Measurements from ENCODE around the gene LRRK1. TPM values are rescaled to one million over a fixed set of nuclear protein-coding genes. Genes with fewer than 3 reads are reported as not detected.

LRRK1 gene
- polyA plus RNA-seq, 1 of the 3 experiments (the other 2 are of a cell fraction), result 6.9 TPM

GRCh38 chr15:100995471-100996430 is 76.6 kb downstream of the LRRK1 start:
- H3K4me2 ChIP-seq, result no peak overlapping the region
- H3K27me3 ChIP-seq (ENCODE audit: insufficient read depth), result no peaks in the 10 kb centered on the region
- H3F3A ChIP-seq (replicated peaks; ENCODE audit: insufficient read depth), result no peaks in the 10 kb centered on the region
- H3K36me3 ChIP-seq (replicated peaks in 1 of 2; ENCODE audit: control insufficient read depth in 1 of 2, insufficient read depth in 2 of 2, low read length in 1 of 2), result peaks cover 3 to 5% of the 10 kb centered on the region in 2 experiments
- CTCF ChIA-PET, result interaction anchor here (0.6 to 6.9 kb wide), 5 partner anchors 8 to 393 kb away, joined by 3 to 66 read pairs (median 3); partner anchors contain the start of gene ASB7
- no peak overlapping the region for H3K27ac ChIP-seq (ENCODE audit: low read depth in 2 of 2, low read length in 1 of 2)
- POLR2A ChIA-PET, result no interaction called here
- H3K4me1 ChIP-seq (ENCODE audit: control insufficient read depth in 1 of 2, insufficient read depth in 2 of 2, low read depth in 1 of 2, low read length in 1 of 2), result peaks cover 3 to 16% of the 10 kb centered on the region in 2 experiments
- H3K9ac ChIP-seq, result no peak overlapping the region
- TF ChIP-seq SMC3 (IDR thresholded peaks at IDR 0.05; ENCODE audit: low read depth, low read length) (no peak), RFX5 (IDR thresholded peaks at IDR 0.05; ENCODE audit: low read length) (no peak), RCOR1 (IDR thresholded peaks at IDR 0.05; ENCODE audit: low read length) (no peak)
- TF ChIP-seq, protein P1, sequence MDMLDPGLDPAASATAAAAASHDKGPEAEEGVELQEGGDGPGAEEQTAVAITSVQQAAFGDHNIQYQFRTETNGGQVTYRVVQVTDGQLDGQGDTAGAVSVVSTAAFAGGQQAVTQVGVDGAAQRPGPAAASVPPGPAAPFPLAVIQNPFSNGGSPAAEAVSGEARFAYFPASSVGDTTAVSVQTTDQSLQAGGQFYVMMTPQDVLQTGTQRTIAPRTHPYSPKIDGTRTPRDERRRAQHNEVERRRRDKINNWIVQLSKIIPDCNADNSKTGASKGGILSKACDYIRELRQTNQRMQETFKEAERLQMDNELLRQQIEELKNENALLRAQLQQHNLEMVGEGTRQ (IDR thresholded peaks at IDR 0.05; ENCODE audit: borderline replicate concordance, low read depth, low read length), result no peak
- no peak overlapping the region for H3K4me3 ChIP-seq (ENCODE audit: low read depth in 2 of 2, low read length in 1 of 2)
- no peaks in the 10 kb centered on the region for H4K20me1 ChIP-seq (ENCODE audit: insufficient read depth)
- WGBS (ENCODE audit: low lambda C conversion rate), result 91% methylated on average over 18 of the region's 20 CpGs
- H3K9me3 ChIP-seq, result no peaks in the 10 kb centered on the region
- H3K9me2 ChIP-seq, result no peaks in the 10 kb centered on the region
- H3K79me2 ChIP-seq (ENCODE audit: insufficient read depth), result no peaks in the 10 kb centered on the region; the same call in 1 of the 2 replicates
- no peak for DNase-seq
- no peak overlapping the region for H2AFZ ChIP-seq (ENCODE audit: low read depth)

GRCh38 chr15:100997442-100997841 is 78.3 kb downstream of the LRRK1 start:
- peak; percentile 46 for DNase-seq
- Histone ChIP-seq H3F3A (replicated peaks; ENCODE audit: insufficient read depth) (no peaks in the 10 kb centered on the region), H3K36me3 (replicated peaks in 1 of 2; ENCODE audit: control insufficient read depth in 1 of 2, insufficient read depth in 2 of 2, low read length in 1 of 2) (peaks cover 3 to 5% of the 10 kb centered on the region in 2 experiments), H3K4me1 (ENCODE audit: control insufficient read depth in 1 of 2, insufficient read depth in 2 of 2, low read depth in 1 of 2, low read length in 1 of 2) (peaks cover 3 to 16% of the 10 kb centered on the region in 2 experiments), H3K4me3 (ENCODE audit: low read depth in 2 of 2, low read length in 1 of 2) (no peak overlapping the region), H3K4me2 (no peak overlapping the region), H3K9ac (no peak overlapping the region), H3K27ac (ENCODE audit: low read depth in 2 of 2, low read length in 1 of 2) (peak overlapping the region; percentile 26 to 41; a peak in 2 of 4 replicates), H3K9me2 (no peaks in the 10 kb centered on the region), H2AFZ (ENCODE audit: low read depth) (no peak overlapping the region), H3K79me2 (ENCODE audit: insufficient read depth) (no peaks in the 10 kb centered on the region; the same call in 1 of the 2 replicates), H3K27me3 (ENCODE audit: insufficient read depth) (no peaks in the 10 kb centered on the region), H4K20me1 (ENCODE audit: insufficient read depth) (no peaks in the 10 kb centered on the region), H3K9me3 (no peaks in the 10 kb centered on the region)
- TF ChIP-seq FOXM1 (IDR thresholded peaks at IDR 0.05; ENCODE audit: low read depth), result 0 out of 2 replicates have a peak, but pooled peaks have one; percentile 24
- TF ChIP-seq CHD2 (IDR thresholded peaks at IDR 0.05; ENCODE audit: low read length, partially characterized antibody), result no peak
- peak; percentile 11; the same call in 1 of the 2 replicates for TF ChIP-seq NFIC (IDR thresholded peaks at IDR 0.05; ENCODE audit: borderline replicate concordance)
- TF ChIP-seq TCF12 (IDR thresholded peaks at IDR 0.05), result peak; percentile 84
- ChIA-PET POLR2A (no interaction called here), CTCF (interaction anchor here (0.9 to 6.9 kb wide), 3 partner anchors 11 to 325 kb away, joined by 3 to 66 read pairs (median 5); no protein-coding TSS in a partner anchor)
- 7% methylated on average over 1 of the region's 1 CpG for WGBS (ENCODE audit: low lambda C conversion rate)

- ChIA-PET CTCF (interaction anchor here (0.7 to 6.9 kb wide), 6 partner anchors 9 to 327 kb away, joined by 3 to 66 read pairs (median 6); partner anchors contain the start of gene LRRK1), POLR2A (no interaction called here)
- Histone ChIP-seq H2AFZ (ENCODE audit: low read depth) (no peak overlapping the region), H3K9me3 (no peaks in the 10 kb centered on the region), H3K4me2 (no peak overlapping the region), H3K9me2 (no peaks in the 10 kb centered on the region), H3K9ac (no peak overlapping the region; the same call in 1 of the 2 replicates), H3K27ac (ENCODE audit: low read depth in 2 of 2, low read length in 1 of 2) (peak overlapping the region in 1 of 2 experiments; percentile 73; a peak in 2 of 4 replicates), H3K36me3 (replicated peaks in 1 of 2; ENCODE audit: control insufficient read depth in 1 of 2, insufficient read depth in 2 of 2, low read length in 1 of 2) (peaks cover 0 to 5% of the 10 kb centered on the region in 2 experiments), H3K79me2 (ENCODE audit: insufficient read depth) (no peaks in the 10 kb centered on the region; the same call in 1 of the 2 replicates), H4K20me1 (ENCODE audit: insufficient read depth) (no peaks in the 10 kb centered on the region), H3K4me3 (ENCODE audit: low read depth in 2 of 2, low read length in 1 of 2) (no peak overlapping the region), H3K27me3 (ENCODE audit: insufficient read depth) (no peaks in the 10 kb centered on the region), H3F3A (replicated peaks; ENCODE audit: insufficient read depth) (no peaks in the 10 kb centered on the region), H3K4me1 (ENCODE audit: control insufficient read depth in 1 of 2, insufficient read depth in 2 of 2, low read depth in 1 of 2, low read length in 1 of 2) (peaks cover 3 to 16% of the 10 kb centered on the region in 2 experiments)
- WGBS (ENCODE audit: low lambda C conversion rate), result 87% methylated on average over 1 of the region's 1 CpG
- DNase-seq, result no peak
- TF ChIP-seq FOXJ3 (CRISPR knock-in tag; IDR thresholded peaks at IDR 0.05) (no peak), MXI1 (IDR thresholded peaks at IDR 0.05; ENCODE audit: low read depth, low read length) (no peak), FOSL2 (IDR thresholded peaks at IDR 0.05; ENCODE audit: borderline replicate concordance, low read depth) (no peak), TEAD4 (IDR thresholded peaks at IDR 0.05; ENCODE audit: borderline replicate concordance, insufficient read depth) (no peak), FOXM1 (IDR thresholded peaks at IDR 0.05; ENCODE audit: low read depth) (no peak), ELF1 (IDR thresholded peaks at IDR 0.05) (no peak)
- TF ChIP-seq, protein P1 (IDR thresholded peaks at IDR 0.05; ENCODE audit: borderline replicate concordance, low read depth, low read length), result no peak
- TF ChIP-seq, protein P2, sequence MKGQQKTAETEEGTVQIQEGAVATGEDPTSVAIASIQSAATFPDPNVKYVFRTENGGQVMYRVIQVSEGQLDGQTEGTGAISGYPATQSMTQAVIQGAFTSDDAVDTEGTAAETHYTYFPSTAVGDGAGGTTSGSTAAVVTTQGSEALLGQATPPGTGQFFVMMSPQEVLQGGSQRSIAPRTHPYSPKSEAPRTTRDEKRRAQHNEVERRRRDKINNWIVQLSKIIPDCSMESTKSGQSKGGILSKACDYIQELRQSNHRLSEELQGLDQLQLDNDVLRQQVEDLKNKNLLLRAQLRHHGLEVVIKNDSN (IDR thresholded peaks at IDR 0.05; ENCODE audit: borderline replicate concordance, low read depth), result no peak
- TF ChIP-seq, protein P3, sequence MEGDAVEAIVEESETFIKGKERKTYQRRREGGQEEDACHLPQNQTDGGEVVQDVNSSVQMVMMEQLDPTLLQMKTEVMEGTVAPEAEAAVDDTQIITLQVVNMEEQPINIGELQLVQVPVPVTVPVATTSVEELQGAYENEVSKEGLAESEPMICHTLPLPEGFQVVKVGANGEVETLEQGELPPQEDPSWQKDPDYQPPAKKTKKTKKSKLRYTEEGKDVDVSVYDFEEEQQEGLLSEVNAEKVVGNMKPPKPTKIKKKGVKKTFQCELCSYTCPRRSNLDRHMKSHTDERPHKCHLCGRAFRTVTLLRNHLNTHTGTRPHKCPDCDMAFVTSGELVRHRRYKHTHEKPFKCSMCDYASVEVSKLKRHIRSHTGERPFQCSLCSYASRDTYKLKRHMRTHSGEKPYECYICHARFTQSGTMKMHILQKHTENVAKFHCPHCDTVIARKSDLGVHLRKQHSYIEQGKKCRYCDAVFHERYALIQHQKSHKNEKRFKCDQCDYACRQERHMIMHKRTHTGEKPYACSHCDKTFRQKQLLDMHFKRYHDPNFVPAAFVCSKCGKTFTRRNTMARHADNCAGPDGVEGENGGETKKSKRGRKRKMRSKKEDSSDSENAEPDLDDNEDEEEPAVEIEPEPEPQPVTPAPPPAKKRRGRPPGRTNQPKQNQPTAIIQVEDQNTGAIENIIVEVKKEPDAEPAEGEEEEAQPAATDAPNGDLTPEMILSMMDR (IDR thresholded peaks at IDR 0.05), result no peak
These were observed 79.5 kb downstream of the LRRK1 start for GRCh38 chr15:100998630-100999029.
